ENCODE measurements around the gene PRKAG2.

PRKAG2 gene

DNA sequence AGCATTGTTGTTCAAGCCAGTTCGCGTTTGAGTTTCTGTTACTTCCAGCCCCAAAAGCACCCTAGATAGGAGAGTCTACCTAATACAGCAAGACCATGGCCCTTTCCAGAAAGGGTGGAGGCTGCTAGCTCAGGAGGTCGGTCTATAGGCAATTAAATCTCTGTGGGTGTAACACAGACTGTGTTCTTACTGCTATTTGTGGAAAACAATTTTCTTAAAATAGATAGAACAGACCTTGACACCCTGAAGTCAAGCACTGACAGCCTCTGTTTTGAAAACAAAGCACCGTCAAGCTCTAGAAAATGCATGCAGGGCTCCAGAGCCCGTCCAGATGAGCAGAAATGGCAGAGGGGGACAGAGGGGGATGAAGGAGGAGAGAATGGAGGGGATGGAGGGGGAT is 156.6 kb downstream of the PRKAG2 start:
- H3K9me3 ChIP-seq: no peaks in the 10 kb centered on the region
- no peaks in the 10 kb centered on the region for H3K27me3 ChIP-seq
- no peaks in the 10 kb centered on the region for H3K36me3 ChIP-seq
- peaks cover 4% of the 10 kb centered on the region for H3K4me1 ChIP-seq
- no peak overlapping the region for H3K4me3 ChIP-seq (ENCODE audit: low read depth, low read length)
- no peak for TF ChIP-seq CTCF (IDR thresholded peaks at IDR 0.05; ENCODE audit: low read depth, low read length)
- no peak for DNase-seq

DNA sequence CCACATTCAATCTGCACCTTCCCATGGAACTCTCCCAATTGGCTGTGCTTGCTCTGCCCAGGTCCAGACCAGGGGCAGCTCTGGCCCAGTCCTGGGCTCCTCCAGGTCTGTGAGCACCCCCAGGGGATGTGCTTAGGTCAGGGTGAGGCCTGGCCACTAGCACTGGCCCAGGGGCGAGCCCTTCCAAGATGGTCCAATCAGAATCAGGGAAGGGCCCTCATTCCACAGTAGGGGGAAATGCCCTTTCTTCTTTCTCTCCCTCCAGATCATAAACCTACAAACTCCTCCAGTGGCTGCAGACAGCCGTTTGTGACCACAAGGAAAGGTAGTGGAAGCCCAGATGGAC is 157.0 kb downstream of the PRKAG2 start:
- DNase-seq: no peak
- peaks cover 4% of the 10 kb centered on the region for H3K4me1 ChIP-seq
- no peak for TF ChIP-seq CTCF (IDR thresholded peaks at IDR 0.05; ENCODE audit: low read depth, low read length)
- H3K27me3 ChIP-seq: no peaks in the 10 kb centered on the region
- H3K36me3 ChIP-seq: no peaks in the 10 kb centered on the region
- no peaks in the 10 kb centered on the region for H3K9me3 ChIP-seq
- no peak overlapping the region for H3K4me3 ChIP-seq (ENCODE audit: low read depth, low read length)

DNA sequence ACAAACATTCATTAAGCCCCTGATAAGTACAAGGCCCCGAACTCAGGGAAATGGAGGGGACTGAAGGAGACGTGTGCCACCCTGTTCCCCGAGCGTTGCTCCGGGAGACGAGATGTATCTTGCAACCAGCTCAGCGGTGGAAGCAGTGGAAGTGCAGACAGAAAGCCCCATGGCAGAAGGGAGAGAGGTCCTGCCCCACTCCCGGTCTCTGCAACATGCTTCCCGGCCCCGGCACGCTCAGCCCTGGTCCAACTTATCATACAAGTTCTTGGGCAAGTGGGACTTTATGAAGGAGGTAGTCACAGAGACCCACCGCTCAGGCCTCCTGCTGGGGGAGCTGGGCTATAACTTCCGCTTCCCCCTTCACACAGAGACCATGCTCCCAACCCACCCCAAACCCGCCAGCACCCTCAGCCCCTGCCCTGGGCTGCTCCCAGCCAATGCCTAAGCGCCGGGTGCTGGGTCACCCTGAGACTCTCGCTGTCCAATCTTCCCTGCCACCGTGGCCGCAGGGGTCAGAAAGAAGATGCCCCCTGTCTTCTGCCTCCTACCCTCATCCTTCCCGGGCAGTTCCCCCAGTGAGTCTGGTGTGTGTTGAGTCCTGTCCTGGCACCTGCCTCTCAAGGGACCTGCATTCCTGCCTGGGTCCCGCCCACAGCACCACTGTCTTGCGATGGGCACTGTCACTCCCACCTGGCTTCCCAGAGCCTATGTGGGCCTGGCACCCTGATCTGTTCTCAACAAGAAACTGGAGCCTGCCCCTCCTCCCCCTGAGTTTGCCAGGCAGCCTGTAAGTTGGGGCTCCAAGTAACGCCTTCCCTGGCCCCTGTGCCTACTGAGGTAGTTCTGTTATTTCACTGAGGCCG is 157.7 kb downstream of the PRKAG2 start:
- no peaks in the 10 kb centered on the region for H3K27me3 ChIP-seq
- no peaks in the 10 kb centered on the region for H3K36me3 ChIP-seq
- H3K4me1 ChIP-seq: peaks cover 4% of the 10 kb centered on the region
- H3K9me3 ChIP-seq: no peaks in the 10 kb centered on the region
- DNase-seq: no peak
- H3K4me3 ChIP-seq (ENCODE audit: low read depth, low read length): no peak overlapping the region
- TF ChIP-seq CTCF (IDR thresholded peaks at IDR 0.05; ENCODE audit: low read depth, low read length): no peak

- Histone ChIP-seq H3K9me3 (no peaks in the 10 kb centered on the region), H3K36me3 (no peaks in the 10 kb centered on the region), H3K4me3 (ENCODE audit: low read depth, low read length) (no peak overlapping the region), H3K27me3 (no peaks in the 10 kb centered on the region), H3K4me1 (peaks cover 4% of the 10 kb centered on the region)
- no peak for DNase-seq
- no peak for TF ChIP-seq CTCF (IDR thresholded peaks at IDR 0.05; ENCODE audit: low read depth, low read length)
These were observed 159.0 kb downstream of the PRKAG2 start for GRCh38 chr7:151717918-151718317.

GRCh38 chr7:151717415-151717814 is 159.5 kb downstream of the PRKAG2 start:
- no peak overlapping the region for H3K4me3 ChIP-seq (ENCODE audit: low read depth, low read length)
- H3K4me1 ChIP-seq: peaks cover 4% of the 10 kb centered on the region
- H3K36me3 ChIP-seq: no peaks in the 10 kb centered on the region
- H3K9me3 ChIP-seq: no peaks in the 10 kb centered on the region
- no peak for TF ChIP-seq CTCF (IDR thresholded peaks at IDR 0.05; ENCODE audit: low read depth, low read length)
- DNase-seq: no peak
- H3K27me3 ChIP-seq: no peaks in the 10 kb centered on the region

- Histone ChIP-seq H3K9me3 (no peaks in the 10 kb centered on the region), H3K4me1 (peaks cover 2% of the 10 kb centered on the region), H3K36me3 (no peaks in the 10 kb centered on the region), H3K27me3 (no peaks in the 10 kb centered on the region), H3K4me3 (ENCODE audit: low read depth, low read length) (no peak overlapping the region)
- TF ChIP-seq CTCF (IDR thresholded peaks at IDR 0.05; ENCODE audit: low read depth, low read length): no peak
- no peak for DNase-seq
These were observed 160.6 kb downstream of the PRKAG2 start for GRCh38 chr7:151716323-151716722.

All from BE2C (cell line).